G401 (cell line): ENCODE measurements around the gene DNAJC17. TPM values are rescaled to one million over a fixed set of nuclear protein-coding genes. Genes with fewer than 3 reads are reported as not detected.

Experiments used
- DNase-seq: peaks from one replicate; pipeline ENCODE4 v3.0.0-alpha.2; 2015; ENCODE audit warnings: low spot score
- in situ Hi-C: cut with HindIII; loops from 2 replicates; pipeline ENCODE4 v1.10.0; 2016; ENCODE audit warnings: low sequenced_read_pairs, mixed read lengths
- total RNA-seq: library from RNA; depleted of rRNA; stranded (reverse); fragments of >200 nt; shearing (Covaris generic); gene quantifications from 2 replicates; pipeline ENCODE4 v1.2.3, GENCODE V29; 2014; rRNA removed

DNAJC17 gene, protein sequence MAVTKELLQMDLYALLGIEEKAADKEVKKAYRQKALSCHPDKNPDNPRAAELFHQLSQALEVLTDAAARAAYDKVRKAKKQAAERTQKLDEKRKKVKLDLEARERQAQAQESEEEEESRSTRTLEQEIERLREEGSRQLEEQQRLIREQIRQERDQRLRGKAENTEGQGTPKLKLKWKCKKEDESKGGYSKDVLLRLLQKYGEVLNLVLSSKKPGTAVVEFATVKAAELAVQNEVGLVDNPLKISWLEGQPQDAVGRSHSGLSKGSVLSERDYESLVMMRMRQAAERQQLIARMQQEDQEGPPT
- 49.7 and 100 TPM in 2 replicates for total RNA-seq

DNA sequence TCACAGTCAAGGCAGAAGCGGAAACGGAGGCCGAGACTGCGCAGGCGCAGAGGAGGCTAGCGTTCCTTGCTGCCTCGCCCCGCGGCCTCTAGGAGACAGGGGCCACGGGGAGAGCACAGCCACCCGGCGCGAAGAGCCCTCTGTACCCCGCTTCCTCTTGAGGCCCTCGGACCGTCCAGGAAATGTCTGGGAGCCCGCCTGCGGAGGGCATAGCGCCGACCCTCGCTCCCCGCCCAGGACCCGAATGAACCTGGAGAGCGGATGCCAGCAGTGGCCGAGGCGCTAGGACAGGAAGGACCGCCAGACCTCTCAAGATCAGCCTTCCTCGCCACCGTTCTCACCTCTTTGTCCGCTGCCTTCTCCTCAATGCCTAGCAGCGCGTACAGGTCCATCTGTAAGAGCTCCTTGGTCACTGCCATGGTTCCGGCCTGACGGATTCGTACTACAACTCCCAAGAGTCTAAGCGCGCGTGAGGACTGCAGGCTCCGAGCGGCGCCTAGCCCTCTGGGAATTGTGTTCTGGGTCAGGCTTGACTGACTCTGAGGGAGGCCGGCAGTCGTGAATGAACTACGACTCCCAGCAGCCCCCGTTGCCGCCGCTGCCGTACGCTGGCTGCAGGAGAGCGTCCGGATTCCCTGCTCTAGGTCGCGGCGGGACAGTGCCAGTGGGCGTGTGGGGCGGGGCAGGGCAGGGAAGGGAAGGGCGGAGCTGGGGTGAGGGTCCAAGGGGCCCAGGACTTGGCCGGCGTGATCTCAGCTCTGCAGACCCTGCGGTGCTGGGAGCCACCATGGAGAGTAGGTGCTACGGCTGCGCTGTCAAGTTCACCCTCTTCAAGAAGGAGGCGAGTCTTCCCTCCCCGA, at the start of gene DNAJC17, which contains the start of gene ZFYVE19:
TSS of gene DNAJC17 (minus strand) at position 446 of the 860 bp plus-strand sequence. CDS start at position 419, 27 bp downstream.
TSS of gene ZFYVE19 (plus strand) at position 62 of the 860 bp plus-strand sequence. CDS start at position 563, 501 bp downstream.
- in situ Hi-C loops, result no loop called here
- DNase-seq, result peak; percentile 99

DNA sequence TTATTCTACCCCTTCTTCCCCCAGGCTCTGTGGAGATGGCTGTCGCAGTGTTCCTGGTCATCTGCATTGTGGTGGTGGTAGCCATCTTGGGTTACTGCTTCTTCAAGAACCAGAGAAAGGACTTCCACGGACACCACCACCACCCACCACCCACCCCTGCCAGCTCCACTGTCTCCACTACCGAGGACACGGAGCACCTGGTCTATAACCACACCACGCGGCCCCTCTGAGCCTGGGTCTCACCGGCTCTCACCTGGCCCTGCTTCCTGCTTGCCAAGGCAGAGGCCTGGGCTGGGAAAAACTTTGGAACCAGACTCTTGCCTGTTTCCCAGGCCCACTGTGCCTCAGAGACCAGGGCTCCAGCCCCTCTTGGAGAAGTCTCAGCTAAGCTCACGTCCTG, 49.5 kb upstream of the DNAJC17 start:
- in situ Hi-C loops, result no loop called here
- DNase-seq, result no peak

DNA sequence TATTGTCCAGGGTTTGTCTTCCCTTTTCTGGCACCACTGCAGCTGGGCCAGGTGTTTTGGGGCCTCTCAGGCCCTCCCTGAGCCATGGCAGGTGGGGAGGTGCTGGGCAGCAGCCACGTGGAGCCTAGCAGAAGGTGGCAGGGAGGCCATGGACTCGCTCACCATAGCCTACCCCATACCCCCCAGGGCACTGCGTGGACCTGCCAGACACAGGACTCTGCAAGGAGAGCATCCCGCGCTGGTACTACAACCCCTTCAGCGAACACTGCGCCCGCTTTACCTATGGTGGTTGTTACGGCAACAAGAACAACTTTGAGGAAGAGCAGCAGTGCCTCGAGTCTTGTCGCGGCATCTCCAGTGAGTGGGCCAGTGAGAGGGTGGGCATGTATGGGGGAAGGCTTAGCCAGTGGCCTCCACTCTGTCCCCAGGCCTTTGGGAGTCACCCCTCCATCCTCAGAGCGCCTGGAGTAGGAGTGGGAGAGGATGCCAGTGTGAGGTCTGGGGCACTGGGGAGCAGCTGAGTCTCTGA, 48.5 kb upstream of the DNAJC17 start:
- in situ Hi-C loops, result no loop called here
- no peak for DNase-seq

GRCh38 chr15:40854161-40854560, 46.9 kb upstream of the DNAJC17 start:
- in situ Hi-C loops, result no loop called here
- DNase-seq, result no peak

- in situ Hi-C loops, result no loop called here
These were observed 46.1 kb upstream of the DNAJC17 start for GRCh38 chr15:40853241-40853890.

DNA sequence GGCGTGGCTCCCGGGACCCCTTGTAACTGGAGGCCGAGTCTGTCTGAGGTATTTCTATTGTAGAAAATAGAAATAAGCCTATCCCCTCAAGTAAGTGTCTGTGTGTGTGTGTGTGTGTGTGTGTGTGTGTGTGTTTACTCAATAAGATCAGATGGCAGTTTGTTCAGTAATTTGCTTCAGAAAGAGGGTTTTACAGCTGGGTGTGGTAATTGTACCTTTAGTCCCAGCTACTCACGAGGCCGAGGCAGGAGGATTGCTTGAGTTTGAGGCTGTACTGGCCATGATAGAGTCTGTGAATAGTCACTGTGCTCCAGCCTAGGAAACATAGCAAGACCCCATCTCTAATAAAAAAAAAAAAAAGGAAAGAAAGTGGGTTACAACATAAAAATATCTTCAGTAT, 45.3 kb upstream of the DNAJC17 start:
- in situ Hi-C loops, result no loop called here
- DNase-seq, result no peak

More at GRCh38 chr15:40853241-40853890, 46.1 kb upstream of the DNAJC17 start:
- DNase-seq, result no peak

- in situ Hi-C loops, result no loop called here
These were observed 43.4 kb upstream of the DNAJC17 start for GRCh38 chr15:40850576-40851112.

DNA sequence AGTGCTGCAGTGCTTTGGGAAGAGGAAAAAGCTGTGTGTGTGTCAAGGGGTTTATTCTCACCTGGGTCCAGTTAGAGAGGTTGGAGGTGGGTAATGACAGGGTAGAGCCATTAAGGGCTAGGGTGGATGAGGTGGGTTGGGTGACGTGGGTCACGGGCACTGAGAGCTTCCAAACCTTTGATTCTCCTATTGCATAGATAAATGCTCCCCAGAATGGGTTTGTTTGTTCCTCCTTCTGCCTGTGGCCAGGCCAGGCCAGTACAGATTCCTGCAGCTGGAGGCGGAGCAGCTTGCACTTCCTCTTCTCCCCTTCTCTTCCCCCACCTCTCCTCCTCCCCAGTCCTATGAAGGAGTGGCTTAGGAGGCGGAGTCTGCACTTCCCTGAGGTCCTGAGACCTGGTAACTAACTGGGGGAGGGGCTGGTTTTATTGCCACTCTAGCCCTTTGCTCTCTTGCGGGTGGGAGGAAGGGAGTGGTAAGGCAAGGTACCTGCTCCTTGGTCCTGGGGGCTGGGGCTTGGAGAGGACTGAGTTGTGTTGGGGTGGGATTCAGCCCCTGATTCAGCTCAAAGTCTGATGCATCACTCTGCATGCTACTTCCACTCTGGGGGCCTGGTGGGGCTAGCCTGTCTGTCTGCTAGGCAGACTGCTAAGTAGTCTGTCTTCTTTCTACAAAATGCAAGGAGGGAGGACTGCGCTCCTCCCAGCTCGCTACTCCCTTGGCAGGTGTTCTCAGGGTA, 40.1 kb upstream of the DNAJC17 start:
- in situ Hi-C loops, result no loop called here
- peak; percentile 36 for DNase-seq

More at GRCh38 chr15:40850576-40851112, 43.4 kb upstream of the DNAJC17 start:
- DNase-seq, result no peak

DNA sequence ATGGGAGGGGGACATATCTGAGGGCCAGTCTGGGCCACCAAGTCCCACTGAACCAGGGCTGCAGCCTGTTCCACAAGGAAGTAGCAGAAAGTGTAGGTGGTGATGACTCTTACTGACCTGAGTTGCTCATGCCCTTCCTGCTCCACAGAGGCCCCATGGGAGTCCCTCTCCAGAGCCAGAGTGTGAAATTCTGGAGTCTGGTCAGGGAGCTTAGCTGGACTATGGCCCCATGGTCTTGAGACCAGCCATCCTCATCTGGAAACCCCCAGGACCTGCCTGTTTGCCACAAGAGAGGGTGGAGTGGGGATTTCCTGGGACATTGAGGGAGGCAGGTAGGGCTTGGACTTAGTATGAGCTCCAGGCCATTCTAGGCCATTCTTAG, 39.6 kb upstream of the DNAJC17 start:
- in situ Hi-C loops, result no loop called here
- no peak for DNase-seq

DNA sequence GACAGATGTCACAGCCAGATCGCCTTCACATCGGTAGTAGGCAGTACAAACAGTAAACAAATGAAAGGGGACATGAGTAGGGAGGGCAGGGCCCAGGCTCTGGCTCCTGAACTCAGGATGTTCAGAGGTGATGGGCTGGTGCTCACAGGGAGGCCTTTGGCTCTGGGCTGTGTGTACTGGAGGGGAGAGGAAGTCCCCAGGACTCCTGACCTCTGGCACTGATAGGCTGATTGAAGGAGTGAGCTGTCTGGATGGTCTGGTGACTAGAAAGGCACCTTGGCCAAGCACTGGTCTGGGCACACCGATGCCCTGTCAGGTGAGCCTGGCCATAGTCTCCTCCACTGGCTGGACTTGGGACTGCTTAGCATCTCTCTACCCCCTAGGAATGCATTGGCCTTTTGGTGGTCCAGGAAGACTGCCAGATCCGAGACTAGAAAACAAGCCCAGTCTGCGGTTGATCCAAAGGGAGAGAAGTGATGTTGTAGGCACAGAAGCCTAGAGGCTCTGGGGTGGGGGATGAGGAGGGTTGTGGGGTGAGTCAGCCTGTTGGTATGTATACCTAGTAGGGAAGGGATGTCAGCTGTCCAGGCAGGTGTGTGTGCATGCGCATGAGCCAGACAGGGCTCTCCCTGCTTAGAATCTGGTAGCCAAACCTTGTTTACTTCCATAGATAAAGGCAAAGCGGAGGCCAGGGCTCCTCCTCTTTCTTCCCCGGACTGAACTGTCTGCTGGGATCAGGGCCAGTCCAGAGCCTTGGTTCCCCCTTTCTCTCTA, 38.4 kb upstream of the DNAJC17 start:
- peak; percentile 6 for DNase-seq
- in situ Hi-C loops, result no loop called here

GRCh38 chr15:40845036-40845435, 37.8 kb upstream of the DNAJC17 start:
- DNase-seq, result no peak
- in situ Hi-C loops, result no loop called here

DNA sequence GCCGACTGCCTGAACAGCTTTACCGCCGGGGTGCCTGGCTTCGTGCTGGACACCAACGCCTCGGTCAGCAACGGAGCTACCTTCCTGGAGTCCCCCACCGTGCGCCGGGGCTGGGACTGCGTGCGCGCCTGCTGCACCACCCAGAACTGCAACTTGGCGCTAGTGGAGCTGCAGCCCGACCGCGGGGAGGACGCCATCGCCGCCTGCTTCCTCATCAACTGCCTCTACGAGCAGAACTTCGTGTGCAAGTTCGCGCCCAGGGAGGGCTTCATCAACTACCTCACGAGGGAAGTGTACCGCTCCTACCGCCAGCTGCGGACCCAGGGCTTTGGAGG, 37.4 kb upstream of the DNAJC17 start:
- peak; percentile 29 for DNase-seq
- in situ Hi-C loops, result no loop called here

DNA sequence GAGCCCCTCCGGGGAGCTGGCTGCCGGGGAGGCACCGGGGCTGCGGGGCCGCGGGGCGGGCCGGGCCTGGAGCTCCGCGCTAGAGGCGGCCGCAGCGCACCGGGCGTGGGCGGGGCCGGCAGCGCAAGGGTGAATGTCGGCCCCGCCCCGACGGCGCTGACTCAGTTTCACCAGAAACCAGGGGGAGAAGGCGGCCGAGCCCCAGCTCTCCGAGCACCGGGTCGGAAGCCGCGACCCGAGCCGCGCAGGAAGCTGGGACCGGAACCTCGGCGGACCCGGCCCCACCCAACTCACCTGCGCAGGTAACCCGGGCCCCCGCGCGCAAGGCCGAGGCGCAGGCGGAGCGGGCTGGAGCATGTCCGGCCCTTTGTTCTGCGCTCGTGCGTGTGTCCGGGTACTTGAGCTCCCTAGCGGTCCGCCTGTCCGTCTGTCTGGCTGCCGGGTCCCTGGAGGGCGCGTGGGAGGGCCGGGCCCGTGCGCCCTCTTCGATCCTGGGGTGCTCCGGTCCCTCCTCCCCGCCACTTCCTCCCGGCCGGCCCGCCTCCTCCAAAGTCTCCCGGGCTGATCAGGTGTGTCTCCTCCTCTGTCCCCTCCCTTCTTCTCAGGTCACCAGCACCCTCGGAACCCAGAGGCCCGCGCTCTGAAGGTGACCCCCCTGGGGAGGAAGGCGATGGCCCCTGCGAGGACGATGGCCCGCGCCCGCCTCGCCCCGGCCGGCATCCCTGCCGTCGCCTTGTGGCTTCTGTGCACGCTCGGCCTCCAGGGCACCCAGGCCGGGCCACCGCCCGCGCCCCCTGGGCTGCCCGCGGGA, 36.8 kb upstream of the DNAJC17 start, which contains the start of gene SPINT1:
TSS of gene SPINT1 (plus strand) at position 164 of the 811 bp plus-strand sequence. CDS start at position 671, 507 bp downstream.
- peak; percentile 23 for DNase-seq
- in situ Hi-C loops, result no loop called here

DNA sequence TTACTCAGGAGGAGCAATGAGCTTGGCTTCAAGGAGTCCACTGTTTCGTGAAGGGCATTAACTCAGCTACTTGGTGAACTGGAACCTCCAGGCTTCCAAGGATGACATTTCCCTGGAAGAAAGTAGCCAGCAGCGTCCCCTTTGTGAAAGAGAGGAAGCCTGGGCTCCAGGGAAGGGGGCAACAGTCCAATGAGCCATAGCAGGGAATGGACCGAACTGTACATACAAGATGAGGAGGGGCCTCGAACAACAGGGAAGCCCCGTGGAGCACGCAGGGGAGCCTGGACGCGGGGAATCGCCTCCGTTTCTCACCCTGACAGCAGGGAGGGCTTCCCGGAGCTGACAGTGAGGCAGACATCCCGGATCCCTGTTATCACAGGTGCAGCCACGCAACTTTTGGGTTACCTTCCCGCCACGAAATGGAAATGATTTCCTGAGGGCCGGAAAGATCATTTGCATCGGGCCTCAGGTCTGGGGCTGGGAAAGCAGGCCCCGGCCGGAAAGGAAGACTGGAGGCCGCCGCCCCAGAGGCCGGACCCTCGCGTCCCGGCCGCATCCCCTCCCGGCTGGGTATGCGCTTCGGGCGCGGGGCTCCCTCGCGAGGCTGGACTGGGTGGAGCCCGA, 36.1 kb upstream of the DNAJC17 start:
- DNase-seq, result peak; percentile 25
- in situ Hi-C loops, result no loop called here

- no peak for DNase-seq
- in situ Hi-C loops, result no loop called here
These were observed 34.5 kb upstream of the DNAJC17 start for GRCh38 chr15:40841741-40842140.

- in situ Hi-C loops, result no loop called here
- DNase-seq, result no peak
These were observed 31.5 kb upstream of the DNAJC17 start for GRCh38 chr15:40838756-40839155.

DNA sequence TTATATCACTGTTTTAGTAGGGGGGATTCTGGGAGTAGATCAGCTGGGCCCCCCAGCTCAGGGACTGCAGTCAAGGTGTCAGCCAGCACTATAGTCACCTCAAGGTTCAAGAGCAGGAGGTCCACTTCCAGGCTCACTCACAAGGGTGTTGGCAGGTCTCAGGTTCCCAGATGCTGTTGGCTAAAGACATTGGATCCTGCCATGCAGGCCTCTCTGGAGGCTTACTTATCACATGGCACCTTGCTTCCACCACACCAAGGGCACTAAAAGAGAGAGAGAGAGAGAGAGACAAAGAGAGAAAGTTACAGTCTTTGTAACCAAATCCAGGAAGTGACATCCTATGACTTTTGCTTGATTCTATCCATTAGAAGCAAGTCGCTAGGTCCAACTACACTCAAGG, 28.7 kb upstream of the DNAJC17 start:
- in situ Hi-C loops, result no loop called here
- DNase-seq, result no peak
